OCI-LY7 (cell line): ENCODE results near the gene KIT. TPM values are rescaled to one million over a fixed set of nuclear protein-coding genes. Genes with fewer than 3 reads are reported as not detected.

Experiments
- BruUV-seq: library from RNA; stranded (reverse); fragments of 400-500 nt; replicated peaks from 2 replicates; lab custom pipeline; 2021; lab: Mats Ljungman, UMichigan
- CTCF ChIA-PET: fragments of 300-600 bp; sonication (Branson Sonifier 250); formaldehyde crosslinking; loops from one replicate; lab custom pipeline; 2022; ENCODE audit warnings: antibody characterized with exemption; ENCODE audit not compliant: unreplicated experiment; lab: Charles Lee
- POLR2A ChIA-PET: fragments of 300-600 bp; sonication (Branson Sonifier 250); formaldehyde crosslinking; loops from one replicate; lab custom pipeline; 2022; ENCODE audit warnings: antibody characterized with exemption; lab: Charles Lee
- DNase-seq: peaks from one replicate; pipeline ENCODE4 v3.0.0-alpha.2; 2015; ENCODE audit warnings: low spot score
- H2AFZ ChIP-seq: fragments of 200-600 bp; sonication (generic), shearing (Covaris generic); 2 replicates; pipeline ENCODE4 v1.6.1; 2014; ENCODE audit warnings: mild to moderate bottlenecking, antibody characterized with exemption, low read length, moderate library complexity
- H3K27ac ChIP-seq: fragments of 200-600 bp; sonication (generic); 2 replicates; pipeline ENCODE4 v1.5.1; 2014; ENCODE audit warnings: mixed run types, low read depth, mild to moderate bottlenecking, moderate library complexity, low read length, inconsistent platforms; ENCODE audit not compliant: poor library complexity, severe bottlenecking
- H3K36me3 ChIP-seq: fragments of 200-600 bp; sonication (generic); 2 replicates; pipeline ENCODE4 v1.6.1; 2014; ENCODE audit warnings: mild to moderate bottlenecking, antibody characterized with exemption, low read length, moderate library complexity, mixed read lengths; ENCODE audit not compliant: insufficient read depth
- H3K4me1 ChIP-seq: fragments of 200-600 bp; sonication (generic); 2 replicates; pipeline ENCODE4 v1.5.1; 2014; ENCODE audit warnings: mild to moderate bottlenecking, low read length; ENCODE audit not compliant: insufficient read depth, poor library complexity, severe bottlenecking
- H3K4me2 ChIP-seq: fragments of 200-600 bp; sonication (generic); 2 replicates; pipeline ENCODE4 v1.6.1; 2014; ENCODE audit warnings: mild to moderate bottlenecking, low read length
- H3K4me3 ChIP-seq: fragments of 200-600 bp; sonication (generic); 2 replicates; pipeline ENCODE4 v1.5.1; 2014; ENCODE audit warnings: mild to moderate bottlenecking, low read depth, low read length; ENCODE audit not compliant: poor library complexity, severe bottlenecking
- H3K79me2 ChIP-seq: fragments of 200-600 bp; sonication (generic); 2 replicates; pipeline ENCODE4 v1.6.1; 2016; ENCODE audit warnings: low read depth, mild to moderate bottlenecking, low read length, moderate library complexity, mixed read lengths; ENCODE audit not compliant: insufficient read depth
- H3K9me2 ChIP-seq: fragments of 200-600 bp; sonication (generic); 2 replicates; pipeline ENCODE4 v1.6.1; 2016; ENCODE audit warnings: mild to moderate bottlenecking, low read length, mixed read lengths; ENCODE audit not compliant: insufficient read depth
- H3K9me3 ChIP-seq: fragments of 200-600 bp; sonication (generic); 2 replicates; pipeline ENCODE4 v1.6.1; 2014; ENCODE audit warnings: mild to moderate bottlenecking, mixed run types, low read length, mixed read lengths
- H4K20me1 ChIP-seq: fragments of 200-600 bp; sonication (generic); 2 replicates; pipeline ENCODE4 v1.6.1; 2014; ENCODE audit warnings: mild to moderate bottlenecking, antibody characterized with exemption, low read length, moderate library complexity, mixed read lengths; ENCODE audit not compliant: insufficient read depth
- CTCF ChIP-seq: fragments of 200-600 bp; sonication (generic); conservative IDR thresholded peaks from 2 replicates; pipeline ENCODE4 v1.5.1; 2014; ENCODE audit warnings: mild to moderate bottlenecking, antibody characterized with exemption, low read length, moderate library complexity, mixed read lengths
- EZH2phosphoT487 ChIP-seq: fragments of 200-600 bp; sonication (generic); IDR thresholded peaks from 2 replicates; pipeline ENCODE4 v1.6.1; 2018; ENCODE audit warnings: low read depth, borderline replicate concordance, mild to moderate bottlenecking, mixed run types, antibody characterized with exemption, low read length, moderate library complexity, mixed read lengths
- intact Hi-C: fragments of 100-400 bp; cut with micrococcal nuclease; formaldehyde crosslinking; loops from one replicate; pipeline ENCODE4 v1.10.0; 2022; ENCODE audit not compliant: unreplicated experiment
- total RNA-seq, 2 experiments: library from RNA; depleted of rRNA in 1 of 2; stranded (reverse); fragments of >200 nt in 1 of 2; shearing (Covaris generic) in 1 of 2; gene quantifications; 2 replicates each; pipeline ENCODE4 v1.2.3, GENCODE V29; 2014 to 2022

Gene KIT
- total RNA-seq, 2 experiments from 2014 or later: not detected

GRCh38 chr4:54651050-54651449 is 6.7 kb upstream of the KIT start:
- no peak overlapping the region for H3K4me3 ChIP-seq
- H3K4me1 ChIP-seq: no peaks in the 10 kb centered on the region
- no peaks in the 10 kb centered on the region for H4K20me1 ChIP-seq
- ChIA-PET POLR2A (no interaction called here), CTCF (no interaction called here)
- no peaks in the 10 kb centered on the region for H3K9me3 ChIP-seq
- no peak overlapping the region for H2AFZ ChIP-seq
- no peak overlapping the region for H3K27ac ChIP-seq
- no peaks in the 10 kb centered on the region for H3K36me3 ChIP-seq
- no peaks in the 10 kb centered on the region for H3K9me2 ChIP-seq
- no TSS peak for BruUV-seq
- intact Hi-C loops: no loop called here
- TF ChIP-seq CTCF: no peak
- no peak for TF ChIP-seq EZH2phosphoT487
- no peak overlapping the region for H3K4me2 ChIP-seq
- no peak for DNase-seq
- no peaks in the 10 kb centered on the region for H3K79me2 ChIP-seq

GRCh38 chr4:54654753-54655152 is 3.0 kb upstream of the KIT start:
- H3K9me3 ChIP-seq: no peaks in the 10 kb centered on the region
- H3K36me3 ChIP-seq: no peaks in the 10 kb centered on the region
- DNase-seq: no peak
- POLR2A ChIA-PET: no interaction called here
- no TSS peak for BruUV-seq
- H3K4me2 ChIP-seq: no peak overlapping the region
- no peaks in the 10 kb centered on the region for H4K20me1 ChIP-seq
- H3K9me2 ChIP-seq: no peaks in the 10 kb centered on the region
- no peak overlapping the region for H3K27ac ChIP-seq
- no peak overlapping the region for H2AFZ ChIP-seq
- CTCF ChIA-PET: no interaction called here
- no peaks in the 10 kb centered on the region for H3K4me1 ChIP-seq
- no peaks in the 10 kb centered on the region for H3K79me2 ChIP-seq
- intact Hi-C loops: no loop called here
- H3K4me3 ChIP-seq: no peak overlapping the region
- TF ChIP-seq CTCF (no peak), EZH2phosphoT487 (no peak)

- intact Hi-C loops: no loop called here
- POLR2A ChIA-PET: no interaction called here
- H2AFZ ChIP-seq: no peak overlapping the region
Observed at GRCh38 chr4:54657185-54657550, 589 bp upstream of the KIT start.

More at GRCh38 chr4:54657185-54657550, 589 bp upstream of the KIT start:
- CTCF ChIA-PET: no interaction called here
- BruUV-seq: no TSS peak
- no peak for DNase-seq
- Histone ChIP-seq H4K20me1 (no peaks in the 10 kb centered on the region), H3K79me2 (no peaks in the 10 kb centered on the region), H3K36me3 (no peaks in the 10 kb centered on the region), H3K27ac (no peak overlapping the region), H3K9me2 (no peaks in the 10 kb centered on the region), H3K9me3 (no peaks in the 10 kb centered on the region), H3K4me3 (no peak overlapping the region), H3K4me1 (no peaks in the 10 kb centered on the region), H3K4me2 (no peak overlapping the region)
- TF ChIP-seq EZH2phosphoT487: no peak
- no peak for TF ChIP-seq CTCF
